KMS-11 (cell line): Measurements from ENCODE around the gene ISX.

ENCODE experiments used
- H2AFZ ChIP-seq: fragments of 200-600 bp; sonication (generic); 2 replicates; pipeline ENCODE4 v1.6.1; 2016; ENCODE audit warnings: antibody characterized with exemption, mixed run types, low read depth
- H3K27ac ChIP-seq: fragments of 200-600 bp; sonication (generic); 2 replicates; pipeline ENCODE4 v1.6.1; 2016; ENCODE audit warnings: mild to moderate bottlenecking, mixed run types
- H3K27me3 ChIP-seq: fragments of 200-600 bp; sonication (generic); 2 replicates; pipeline ENCODE4 v1.6.1; 2017; ENCODE audit warnings: mild to moderate bottlenecking, low read depth, mixed run types, moderate library complexity; ENCODE audit not compliant: insufficient read depth
- H3K36me3 ChIP-seq: fragments of 200-600 bp; sonication (generic); 2 replicates; pipeline ENCODE4 v1.6.1; 2017; ENCODE audit warnings: mild to moderate bottlenecking, mixed run types; ENCODE audit not compliant: insufficient read depth
- H3K4me1 ChIP-seq: fragments of 200-600 bp; sonication (generic); 2 replicates; pipeline ENCODE4 v1.6.1; 2016; ENCODE audit warnings: mild to moderate bottlenecking, low read depth, mixed run types; ENCODE audit not compliant: poor library complexity, severe bottlenecking
- H3K4me2 ChIP-seq: fragments of 200-600 bp; sonication (generic); 2 replicates; pipeline ENCODE4 v1.7.0; 2016; ENCODE audit warnings: mild to moderate bottlenecking, mixed run types
- H3K4me3 ChIP-seq: fragments of 200-600 bp; sonication (generic); IDR thresholded peaks from 2 replicates; pipeline ENCODE4 v1.6.1; 2017; ENCODE audit warnings: low read depth, low read length, mixed read lengths; ENCODE audit not compliant: insufficient read depth
- H3K79me2 ChIP-seq: fragments of 200-600 bp; sonication (generic); 2 replicates; pipeline ENCODE4 v1.6.1; 2016; ENCODE audit warnings: low read depth, mixed run types; ENCODE audit not compliant: insufficient read depth
- H3K9ac ChIP-seq: fragments of 200-600 bp; sonication (generic); 2 replicates; pipeline ENCODE4 v1.6.1; 2016; ENCODE audit warnings: mild to moderate bottlenecking, mixed run types
- H4K20me1 ChIP-seq: fragments of 200-600 bp; sonication (generic); 2 replicates; pipeline ENCODE4 v1.6.1; 2016; ENCODE audit warnings: mild to moderate bottlenecking, mixed run types; ENCODE audit not compliant: insufficient read depth
- TF ChIP-seq, protein P1 (sequence below): fragments of 200-600 bp; sonication (generic); conservative IDR thresholded peaks from 2 replicates; pipeline ENCODE4 v1.6.1; 2017; ENCODE audit warnings: low read depth, mild to moderate bottlenecking, antibody characterized with exemption, low read length, moderate library complexity, mixed read lengths

ISX gene

GRCh38 chr22:35032571-35032970 lies 33.4 kb upstream of the ISX start:
- no peak overlapping the region for H3K4me3 ChIP-seq
- no peaks in the 10 kb centered on the region for H4K20me1 ChIP-seq
- H3K27ac ChIP-seq = no peak overlapping the region
- H3K4me1 ChIP-seq = no peaks in the 10 kb centered on the region
- no peak overlapping the region for H3K4me2 ChIP-seq
- no peaks in the 10 kb centered on the region for H3K27me3 ChIP-seq
- no peak overlapping the region for H2AFZ ChIP-seq
- no peak overlapping the region for H3K9ac ChIP-seq
- no peaks in the 10 kb centered on the region for H3K36me3 ChIP-seq
- H3K79me2 ChIP-seq = no peaks in the 10 kb centered on the region
- TF ChIP-seq, protein P1, sequence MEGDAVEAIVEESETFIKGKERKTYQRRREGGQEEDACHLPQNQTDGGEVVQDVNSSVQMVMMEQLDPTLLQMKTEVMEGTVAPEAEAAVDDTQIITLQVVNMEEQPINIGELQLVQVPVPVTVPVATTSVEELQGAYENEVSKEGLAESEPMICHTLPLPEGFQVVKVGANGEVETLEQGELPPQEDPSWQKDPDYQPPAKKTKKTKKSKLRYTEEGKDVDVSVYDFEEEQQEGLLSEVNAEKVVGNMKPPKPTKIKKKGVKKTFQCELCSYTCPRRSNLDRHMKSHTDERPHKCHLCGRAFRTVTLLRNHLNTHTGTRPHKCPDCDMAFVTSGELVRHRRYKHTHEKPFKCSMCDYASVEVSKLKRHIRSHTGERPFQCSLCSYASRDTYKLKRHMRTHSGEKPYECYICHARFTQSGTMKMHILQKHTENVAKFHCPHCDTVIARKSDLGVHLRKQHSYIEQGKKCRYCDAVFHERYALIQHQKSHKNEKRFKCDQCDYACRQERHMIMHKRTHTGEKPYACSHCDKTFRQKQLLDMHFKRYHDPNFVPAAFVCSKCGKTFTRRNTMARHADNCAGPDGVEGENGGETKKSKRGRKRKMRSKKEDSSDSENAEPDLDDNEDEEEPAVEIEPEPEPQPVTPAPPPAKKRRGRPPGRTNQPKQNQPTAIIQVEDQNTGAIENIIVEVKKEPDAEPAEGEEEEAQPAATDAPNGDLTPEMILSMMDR = no peak

- Histone ChIP-seq H3K4me2 (no peak overlapping the region), H3K36me3 (no peaks in the 10 kb centered on the region), H3K27ac (no peak overlapping the region), H3K4me3 (no peak overlapping the region), H3K9ac (no peak overlapping the region), H4K20me1 (no peaks in the 10 kb centered on the region), H3K79me2 (no peaks in the 10 kb centered on the region), H3K27me3 (no peaks in the 10 kb centered on the region), H3K4me1 (no peaks in the 10 kb centered on the region), H2AFZ (no peak overlapping the region)
- TF ChIP-seq, protein P1 = no peak
Measured at GRCh38 chr22:35033635-35034296, 32.2 kb upstream of the ISX start.

DNA sequence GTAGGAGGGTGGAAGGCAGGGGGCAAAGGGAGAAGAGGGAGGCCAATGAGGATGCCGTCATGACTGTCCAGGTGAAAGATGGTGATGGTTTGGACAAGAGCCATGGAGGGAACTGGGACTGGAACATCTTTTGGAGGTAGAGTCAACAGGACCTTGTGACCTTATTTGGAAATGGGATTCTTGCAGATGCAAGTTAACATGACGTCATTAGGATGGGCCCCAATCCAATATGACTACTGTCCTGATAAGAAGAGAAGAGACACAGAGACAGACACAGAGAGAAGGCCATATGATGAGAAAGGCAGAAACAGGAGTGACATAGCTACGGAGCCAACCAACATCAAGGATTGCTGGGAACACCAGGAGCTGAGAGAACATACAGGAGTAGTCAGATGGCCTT lies 31.0 kb upstream of the ISX start:
- no peaks in the 10 kb centered on the region for H3K27me3 ChIP-seq

GRCh38 chr22:35037089-35037488 lies 28.9 kb upstream of the ISX start:
- Histone ChIP-seq H3K4me2 (no peak overlapping the region), H4K20me1 (no peaks in the 10 kb centered on the region), H3K4me3 (no peak overlapping the region), H3K9ac (no peak overlapping the region), H3K79me2 (no peaks in the 10 kb centered on the region), H3K36me3 (no peaks in the 10 kb centered on the region), H3K4me1 (no peaks in the 10 kb centered on the region), H2AFZ (no peak overlapping the region), H3K27ac (no peak overlapping the region), H3K27me3 (no peaks in the 10 kb centered on the region)
- TF ChIP-seq, protein P1 = peak; percentile 46

More for the DNA sequence above, 31.0 kb upstream of the ISX start:
- H3K4me1 ChIP-seq = no peaks in the 10 kb centered on the region
- H2AFZ ChIP-seq = no peak overlapping the region
- no peaks in the 10 kb centered on the region for H4K20me1 ChIP-seq
- H3K4me3 ChIP-seq = no peak overlapping the region
- H3K27ac ChIP-seq = no peak overlapping the region
- no peaks in the 10 kb centered on the region for H3K36me3 ChIP-seq
- H3K9ac ChIP-seq = no peak overlapping the region
- no peaks in the 10 kb centered on the region for H3K79me2 ChIP-seq
- TF ChIP-seq, protein P1 = no peak
- no peak overlapping the region for H3K4me2 ChIP-seq
